Calu3 (cell line): ENCODE measurements around the gene LMTK3. TPM values are rescaled to one million over a fixed set of nuclear protein-coding genes. Genes with fewer than 3 reads are reported as not detected.

Experiments
- BruUV-seq: library from RNA; stranded (reverse); fragments of 400-500 nt; replicated peaks from 2 replicates; lab custom pipeline; 2021; lab: Mats Ljungman, UMichigan
- CTCF ChIA-PET: fragments of 300-600 bp; sonication (Branson Sonifier 250); formaldehyde crosslinking; loops from one replicate; lab custom pipeline; 2022; ENCODE audit warnings: antibody characterized with exemption; lab: Charles Lee
- DNase-seq: peaks from one replicate; pipeline ENCODE4 v3.0.0; 2022
- H3K27ac Mint-ChIP-seq: one replicate; pipeline ENCODE4 v1.8.0; 2022; ENCODE audit warnings: mixed read lengths; ENCODE audit not compliant: unreplicated experiment
- H3K27me3 Mint-ChIP-seq: one replicate; pipeline ENCODE4 v1.8.0; 2022; ENCODE audit warnings: mixed read lengths; ENCODE audit not compliant: unreplicated experiment
- H3K36me3 Mint-ChIP-seq: one replicate; pipeline ENCODE4 v1.8.0; 2022; ENCODE audit warnings: mild to moderate bottlenecking, moderate library complexity, mixed read lengths; ENCODE audit not compliant: insufficient read depth, unreplicated experiment
- H3K4me1 Mint-ChIP-seq: one replicate; pipeline ENCODE4 v1.8.0; 2022; ENCODE audit warnings: mild to moderate bottlenecking, low read depth, mixed read lengths; ENCODE audit not compliant: unreplicated experiment
- H3K4me3 Mint-ChIP-seq: one replicate; pipeline ENCODE4 v1.8.0; 2022; ENCODE audit warnings: mild to moderate bottlenecking, low read depth, moderate library complexity, mixed read lengths; ENCODE audit not compliant: unreplicated experiment
- H3K9me3 Mint-ChIP-seq: one replicate; pipeline ENCODE4 v1.8.0; 2022; ENCODE audit warnings: low read depth, mixed read lengths; ENCODE audit not compliant: unreplicated experiment
- intact Hi-C: fragments of 100-400 bp; cut with micrococcal nuclease; formaldehyde crosslinking; loops from one replicate; pipeline ENCODE4 v1.10.0; 2022; ENCODE audit not compliant: unreplicated experiment
- total RNA-seq: library from RNA; stranded (reverse); gene quantifications from 2 replicates; pipeline ENCODE4 v1.2.3, GENCODE V29; 2022
- TF ChIP-seq, protein P1 (sequence below): fragments of 200-600 bp; IDR thresholded peaks from one replicate; pipeline ENCODE4 v1.8.0; 2022; ENCODE audit warnings: antibody characterized with exemption; ENCODE audit not compliant: unreplicated experiment

Gene LMTK3
- total RNA-seq, 1 experiment from 2014 or later = 1.0 TPM

DNA sequence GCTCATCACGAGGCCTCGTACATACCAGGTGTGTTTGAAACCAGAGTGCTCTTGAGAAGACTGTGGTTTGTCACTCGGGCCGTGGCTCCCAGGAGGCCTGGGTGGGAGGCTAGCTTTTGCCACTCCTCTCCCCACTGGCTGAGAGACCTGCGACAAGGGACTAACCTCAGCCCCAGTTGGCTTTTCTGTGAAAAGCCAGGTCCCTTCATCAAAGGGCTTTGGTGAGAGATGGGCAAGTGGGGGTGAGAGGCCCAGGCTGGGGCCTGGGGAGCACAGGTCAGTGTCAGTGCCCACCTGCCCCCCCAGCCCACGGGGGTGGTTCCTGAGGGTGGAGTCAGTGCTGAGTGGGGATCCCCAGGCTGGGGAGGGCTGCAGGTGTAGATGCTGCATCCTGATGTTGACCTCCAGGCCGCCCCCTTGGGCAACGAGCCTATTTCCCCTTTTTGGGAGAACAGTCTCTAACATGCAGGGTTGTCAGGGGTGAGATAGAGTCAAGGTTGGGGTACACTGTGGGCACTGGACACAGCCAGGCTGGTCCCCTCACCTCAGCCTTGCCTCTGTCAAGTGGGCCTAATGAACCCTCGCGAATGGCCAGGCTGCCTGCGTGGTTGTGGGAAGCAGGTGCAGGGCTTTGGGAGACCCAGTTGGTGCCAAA lies 55.6 kb downstream of the LMTK3 start:
- H3K27me3 Mint-ChIP-seq = no peaks in the 10 kb centered on the region
- intact Hi-C loops = no loop called here
- H3K27ac Mint-ChIP-seq = no peak overlapping the region
- CTCF ChIA-PET = interaction anchor here (0.6 to 0.7 kb wide), 2 partner anchors 12 to 1717 kb away, joined by 3 read pairs; no protein-coding TSS in a partner anchor
- H3K4me3 Mint-ChIP-seq = no peak overlapping the region
- DNase-seq = no peak
- H3K4me1 Mint-ChIP-seq = peaks cover 20% of the 10 kb centered on the region
- no peaks in the 10 kb centered on the region for H3K9me3 Mint-ChIP-seq
- no TSS peak for BruUV-seq
- TF ChIP-seq, protein P1, sequence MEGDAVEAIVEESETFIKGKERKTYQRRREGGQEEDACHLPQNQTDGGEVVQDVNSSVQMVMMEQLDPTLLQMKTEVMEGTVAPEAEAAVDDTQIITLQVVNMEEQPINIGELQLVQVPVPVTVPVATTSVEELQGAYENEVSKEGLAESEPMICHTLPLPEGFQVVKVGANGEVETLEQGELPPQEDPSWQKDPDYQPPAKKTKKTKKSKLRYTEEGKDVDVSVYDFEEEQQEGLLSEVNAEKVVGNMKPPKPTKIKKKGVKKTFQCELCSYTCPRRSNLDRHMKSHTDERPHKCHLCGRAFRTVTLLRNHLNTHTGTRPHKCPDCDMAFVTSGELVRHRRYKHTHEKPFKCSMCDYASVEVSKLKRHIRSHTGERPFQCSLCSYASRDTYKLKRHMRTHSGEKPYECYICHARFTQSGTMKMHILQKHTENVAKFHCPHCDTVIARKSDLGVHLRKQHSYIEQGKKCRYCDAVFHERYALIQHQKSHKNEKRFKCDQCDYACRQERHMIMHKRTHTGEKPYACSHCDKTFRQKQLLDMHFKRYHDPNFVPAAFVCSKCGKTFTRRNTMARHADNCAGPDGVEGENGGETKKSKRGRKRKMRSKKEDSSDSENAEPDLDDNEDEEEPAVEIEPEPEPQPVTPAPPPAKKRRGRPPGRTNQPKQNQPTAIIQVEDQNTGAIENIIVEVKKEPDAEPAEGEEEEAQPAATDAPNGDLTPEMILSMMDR = no peak
- H3K36me3 Mint-ChIP-seq = peaks cover 68% of the 10 kb centered on the region

DNA sequence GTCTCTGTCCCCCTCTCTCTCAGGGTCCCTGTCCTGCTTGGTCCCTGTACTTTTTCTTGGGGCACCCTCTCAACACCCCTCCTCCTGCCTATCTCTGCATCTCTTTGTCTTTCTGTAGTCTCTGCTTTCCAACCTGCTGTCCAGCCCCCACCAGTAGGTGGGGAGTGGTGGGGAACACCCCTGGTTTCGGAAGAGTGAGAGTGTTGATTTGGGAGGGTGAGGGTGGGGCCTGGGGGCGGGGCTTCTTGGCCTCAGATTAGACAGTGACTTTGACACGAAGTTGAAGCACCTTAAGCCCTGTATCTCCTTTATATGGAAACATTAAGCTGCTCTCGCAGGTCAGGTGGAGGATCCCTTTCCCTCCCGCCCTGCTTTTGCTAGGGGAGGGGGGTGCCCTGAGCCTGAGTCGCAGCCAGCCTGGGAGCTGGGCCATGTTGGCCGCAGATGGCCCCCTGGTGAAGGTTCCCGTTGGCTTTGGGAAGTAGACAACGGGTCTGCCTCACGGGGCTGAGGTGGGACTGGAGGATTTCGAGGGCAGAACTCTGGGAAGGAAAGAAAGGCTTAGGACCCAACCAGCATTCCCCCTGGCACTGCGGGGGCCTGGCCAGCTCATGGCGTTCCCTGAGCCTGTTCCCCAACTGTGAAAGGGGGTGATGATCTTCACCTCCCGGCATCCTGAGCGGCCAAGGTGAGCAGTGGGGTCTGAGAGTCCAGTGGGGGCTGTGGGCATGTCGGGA lies 56.3 kb downstream of the LMTK3 start, which contains the start of gene KCNJ14:
KCNJ14 (plus strand) TSS at position 404 of the 737 bp plus-strand sequence. CDS start 6,151 bp downstream, outside the sequence.
- TF ChIP-seq, protein P1 = no peak
- Mint-ChIP-seq H3K36me3 (peaks cover 73% of the 10 kb centered on the region), H3K27ac (no peak within 1 kb of the TSS), H3K4me3 (no peak within 1 kb of the TSS), H3K9me3 (no peaks in the 10 kb centered on the region), H3K4me1 (peaks cover 20% of the 10 kb centered on the region), H3K27me3 (no peaks in the 10 kb centered on the region)
- BruUV-seq = no TSS peak
- no peak for DNase-seq
- CTCF ChIA-PET = interaction anchor here (0.6 to 0.7 kb wide), 2 partner anchors 13 to 1717 kb away, joined by 3 read pairs; no protein-coding TSS in a partner anchor
- intact Hi-C loops = no loop called here

DNA sequence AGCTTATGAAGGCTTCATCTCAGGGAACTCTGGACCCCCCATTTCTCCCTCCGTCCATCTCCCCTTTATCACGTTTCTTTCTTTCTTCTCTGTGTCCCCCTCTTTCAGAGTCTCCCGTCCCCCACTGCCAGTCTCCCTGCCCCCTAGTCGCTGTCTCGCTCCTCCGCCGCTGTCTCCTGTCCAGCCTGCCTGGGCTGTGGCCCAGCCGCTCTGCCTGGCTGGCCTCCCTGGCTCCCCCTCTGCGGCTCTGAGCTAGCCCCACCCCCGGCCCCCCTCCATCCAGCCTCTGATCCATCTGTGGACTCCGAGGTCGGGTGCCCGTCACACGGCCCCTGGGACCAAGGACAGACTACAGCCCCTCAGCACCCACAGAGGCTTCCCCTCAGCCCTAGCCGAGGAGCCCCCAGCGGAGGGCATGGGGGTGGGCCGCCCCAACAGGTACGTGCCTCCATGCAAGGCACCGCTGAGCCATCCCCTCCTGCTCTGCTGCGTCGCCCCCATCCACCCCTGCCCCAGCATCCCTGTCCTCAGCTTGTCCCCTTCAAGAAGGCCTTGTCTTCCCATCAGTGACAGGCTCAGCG lies 57.4 kb downstream of the LMTK3 start:
- no peak for DNase-seq
- Mint-ChIP-seq H3K27me3 (no peaks in the 10 kb centered on the region), H3K36me3 (peaks cover 78% of the 10 kb centered on the region), H3K9me3 (no peaks in the 10 kb centered on the region), H3K4me3 (no peak overlapping the region), H3K27ac (no peak overlapping the region), H3K4me1 (peaks cover 20% of the 10 kb centered on the region)
- intact Hi-C loops = no loop called here
- TF ChIP-seq, protein P1 = no peak
- no TSS peak for BruUV-seq
- CTCF ChIA-PET = no interaction called here

DNA sequence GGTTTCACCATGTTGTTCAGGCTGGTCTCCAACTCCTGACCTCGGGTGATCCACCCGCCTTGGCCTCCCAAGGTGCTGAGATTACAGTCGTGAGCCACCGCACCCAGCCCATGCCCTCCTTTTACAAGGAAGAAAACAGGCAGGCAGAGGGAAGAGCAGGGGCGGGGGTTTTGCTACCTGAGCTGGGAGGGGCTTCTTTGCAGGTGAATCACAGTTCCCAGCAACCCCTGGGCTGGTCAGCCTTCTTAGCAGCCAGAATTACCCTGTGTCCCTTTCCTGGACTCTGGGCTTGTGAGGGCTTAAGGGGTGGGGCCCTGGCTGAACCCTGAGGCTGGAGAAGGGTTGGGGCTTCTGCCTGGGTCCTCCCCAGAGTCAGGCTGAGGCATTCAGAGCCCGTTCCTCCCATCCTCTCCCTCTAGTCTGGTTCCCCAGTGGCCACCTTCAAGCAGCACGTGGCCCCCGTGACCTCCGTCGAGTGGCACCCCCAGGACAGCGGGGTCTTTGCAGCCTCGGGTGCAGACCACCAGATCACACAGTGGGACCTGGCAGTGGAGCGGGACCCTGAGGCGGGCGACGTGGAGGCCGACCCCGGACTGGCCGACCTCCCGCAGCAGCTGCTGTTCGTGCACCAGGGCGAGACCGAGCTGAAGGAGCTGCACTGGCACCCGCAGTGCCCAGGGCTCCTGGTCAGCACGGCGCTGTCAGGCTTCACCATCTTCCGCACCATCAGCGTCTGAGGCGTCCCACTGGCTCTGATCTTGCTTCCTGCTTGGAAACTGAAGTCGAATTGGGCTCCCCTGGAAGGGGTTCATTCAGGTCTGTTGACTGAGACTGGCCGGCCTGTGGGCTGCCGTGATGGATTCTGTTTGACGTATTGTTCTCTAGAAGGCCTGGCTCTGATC lies 59.1 kb downstream of the LMTK3 start:
- intact Hi-C loops = no loop called here
- BruUV-seq = no TSS peak
- peak; percentile 38 for DNase-seq
- Mint-ChIP-seq H3K9me3 (no peaks in the 10 kb centered on the region), H3K4me1 (peaks cover 20% of the 10 kb centered on the region), H3K36me3 (peaks cover 77% of the 10 kb centered on the region), H3K27ac (no peak overlapping the region), H3K4me3 (no peak overlapping the region), H3K27me3 (no peaks in the 10 kb centered on the region)
- TF ChIP-seq, protein P1 = no peak
- CTCF ChIA-PET = no interaction called here
